Measurements from ENCODE around the gene RAB14.
"Not testable (repeated sequence)": the region's sequence is repeated elsewhere in the genome, so short reads cannot be mapped to it uniquely, and the experiment has no call there.

RAB14 gene

GRCh38 chr9:121189660-121190059 is 12.0 kb downstream of the RAB14 start:
- DNase-seq (ENCODE audit: low spot score) = no peak

- no peak for DNase-seq (ENCODE audit: low spot score)
Observed at GRCh38 chr9:121189006-121189405, 12.7 kb downstream of the RAB14 start.

DNA sequence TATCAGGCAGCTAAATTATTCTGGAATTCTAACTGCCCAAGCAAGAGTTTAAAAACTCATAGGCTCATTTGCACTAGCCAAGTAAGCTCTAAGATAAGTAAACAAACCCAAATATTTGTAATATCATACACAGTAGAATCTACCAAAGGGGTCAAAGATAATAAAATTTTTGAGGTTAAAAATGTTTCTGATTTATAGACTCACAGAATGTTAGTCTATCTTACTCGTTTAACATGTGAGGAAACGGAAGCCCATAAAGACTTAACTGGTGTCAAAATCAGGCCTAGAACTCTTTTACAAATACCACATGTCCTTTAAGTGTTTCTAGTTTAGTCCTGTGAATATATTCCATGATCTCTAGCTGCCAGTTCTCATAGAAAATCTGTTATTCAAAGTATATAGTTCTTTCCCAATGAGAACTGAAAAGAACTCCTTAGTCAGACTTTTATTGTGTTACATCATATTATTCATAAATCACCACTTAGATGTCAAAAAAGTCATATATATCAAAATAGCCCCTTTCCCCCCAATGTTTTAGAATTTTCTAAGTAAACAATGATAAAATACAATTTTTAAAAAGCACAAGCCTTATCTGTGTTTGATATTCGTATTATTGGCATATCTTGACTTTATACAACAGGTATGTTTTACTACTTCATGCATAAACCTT is 13.9 kb downstream of the RAB14 start:
- DNase-seq (ENCODE audit: low spot score) = no peak

DNA sequence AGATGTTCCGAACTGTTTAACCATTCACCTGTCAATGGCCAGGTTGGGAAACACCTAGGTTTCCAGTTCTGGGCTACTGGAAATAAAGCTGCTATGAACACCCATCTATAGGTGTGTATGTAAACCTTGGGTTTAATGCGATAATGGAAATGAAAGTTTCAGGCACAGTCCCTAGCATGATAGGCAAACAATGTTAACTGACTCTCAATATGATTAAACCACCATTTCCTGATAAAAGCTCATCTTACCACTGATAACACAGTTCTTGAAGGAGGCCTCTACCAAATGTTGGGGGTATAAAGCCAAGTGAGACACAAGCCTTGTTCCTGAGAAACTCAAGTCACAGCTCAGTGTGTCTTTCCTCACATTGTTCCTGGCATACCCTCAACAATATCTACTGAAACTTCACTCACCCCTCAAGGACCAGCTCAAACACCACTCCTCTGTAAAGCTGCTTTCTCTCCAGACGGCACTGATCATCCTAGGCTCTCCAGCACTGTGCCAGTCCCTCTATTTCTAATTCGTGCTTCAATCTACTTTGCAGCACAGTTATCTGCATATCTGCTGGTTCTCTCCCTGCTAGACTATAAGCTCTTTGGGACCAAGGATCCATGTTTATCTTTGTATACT is 15.8 kb downstream of the RAB14 start:
- peak; percentile 39 for DNase-seq (ENCODE audit: low spot score)

DNA sequence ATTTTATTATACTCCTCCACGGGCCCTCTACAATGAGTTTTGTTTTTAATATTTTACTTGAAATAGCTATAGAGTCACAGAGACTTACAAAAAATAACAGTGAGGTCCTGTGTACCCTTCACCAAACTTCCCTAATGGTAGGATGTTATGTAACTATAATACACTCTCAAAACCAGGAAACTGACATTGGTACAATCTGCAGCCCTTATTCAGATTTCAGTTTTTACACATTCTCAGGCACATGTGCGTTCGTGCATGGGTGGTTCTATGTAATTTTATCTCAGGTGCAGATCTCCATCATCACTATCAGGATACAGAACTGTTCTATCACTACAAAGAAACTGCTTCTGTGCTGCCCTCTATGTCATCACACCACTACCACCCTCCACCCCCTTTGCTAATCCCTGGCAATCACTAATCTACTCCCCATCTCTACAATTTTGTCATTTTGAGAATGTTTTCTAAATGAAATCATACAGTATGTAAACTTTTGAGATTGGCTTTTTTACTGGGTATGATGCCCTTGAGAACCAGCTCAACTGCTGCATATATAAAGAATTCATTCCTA is 16.4 kb downstream of the RAB14 start:
- peak; percentile 28 for DNase-seq (ENCODE audit: low spot score)

GRCh38 chr9:121184463-121184862 is 17.2 kb downstream of the RAB14 start:
- no peak for DNase-seq (ENCODE audit: low spot score)

- DNase-seq (ENCODE audit: low spot score) = no peak
Observed at GRCh38 chr9:121183666-121184423, 17.8 kb downstream of the RAB14 start.

DNA sequence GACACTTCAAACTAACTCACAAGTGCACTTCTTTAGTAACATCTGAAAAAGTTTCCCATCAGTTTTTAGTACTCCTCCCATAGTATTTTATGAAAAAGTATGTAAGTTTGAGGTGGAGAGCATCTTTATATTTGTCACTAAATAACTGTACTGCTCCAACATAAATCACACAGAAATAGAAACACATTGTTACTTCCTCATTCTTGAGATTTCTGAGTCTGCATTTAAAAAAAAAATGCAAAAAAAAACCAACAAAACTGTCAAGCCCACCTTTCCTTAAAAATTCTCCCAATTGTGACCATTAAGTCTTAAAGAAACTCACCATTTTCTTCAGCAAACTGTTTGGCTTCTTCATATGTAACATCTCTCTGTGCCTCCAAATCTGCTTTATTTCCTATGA is 18.7 kb downstream of the RAB14 start:
- DNase-seq (ENCODE audit: low spot score) = no peak

GRCh38 chr9:121182101-121182836 is 19.4 kb downstream of the RAB14 start:
- DNase-seq (ENCODE audit: low spot score) = no peak

DNA sequence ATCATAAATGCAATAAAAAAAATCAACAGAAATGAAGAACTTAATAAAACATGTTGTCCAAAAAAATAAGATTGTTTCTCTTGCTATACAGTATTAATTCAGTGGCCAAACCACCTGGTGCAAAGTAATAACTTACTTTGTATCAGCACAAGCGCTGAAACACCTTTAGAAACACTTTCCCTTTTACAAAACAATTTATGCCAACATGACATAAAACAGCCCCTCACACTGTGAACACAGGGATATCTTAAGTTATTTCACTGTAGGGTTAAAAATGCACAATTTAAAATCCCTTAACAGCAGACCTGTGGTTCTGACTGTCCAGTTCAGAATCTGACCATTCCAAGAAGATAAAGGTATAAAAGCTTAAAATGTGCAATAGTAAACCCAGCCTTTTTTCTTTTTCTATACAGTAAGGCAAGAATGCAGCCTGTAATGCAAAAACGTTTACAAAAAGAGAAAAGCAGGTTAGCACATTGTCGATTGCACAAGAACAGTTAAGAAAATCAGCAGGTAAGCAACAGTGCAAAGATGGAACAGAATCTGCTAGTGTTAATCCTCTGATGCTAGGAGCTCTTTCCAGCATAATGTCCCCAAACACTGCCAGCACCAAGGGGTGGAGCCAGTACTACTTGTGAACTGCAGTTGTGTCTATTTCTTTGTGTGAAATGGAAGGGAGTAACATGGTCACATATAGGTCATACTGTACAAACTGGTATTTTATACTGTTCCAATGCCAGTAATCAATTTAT is 21.6 kb downstream of the RAB14 start:
- no peak for DNase-seq (ENCODE audit: low spot score)

DNA sequence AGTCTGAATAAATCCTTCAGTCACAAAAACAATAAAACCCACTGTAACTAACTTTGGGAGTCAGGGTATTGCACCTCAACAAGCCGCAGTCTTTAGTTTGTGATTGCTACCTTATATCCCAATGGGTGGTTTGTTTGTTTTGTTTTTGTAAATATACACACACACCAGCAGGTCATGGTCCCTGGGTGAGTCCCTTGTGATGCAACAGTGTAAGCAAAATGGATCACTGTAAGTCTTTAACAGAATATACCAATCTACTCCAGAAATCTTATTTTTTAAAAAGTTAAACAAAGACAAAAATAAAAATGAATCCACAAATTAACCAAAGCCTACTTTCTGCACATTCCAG is 22.3 kb downstream of the RAB14 start:
- not testable (repeated sequence) for DNase-seq (ENCODE audit: low spot score)

DNA sequence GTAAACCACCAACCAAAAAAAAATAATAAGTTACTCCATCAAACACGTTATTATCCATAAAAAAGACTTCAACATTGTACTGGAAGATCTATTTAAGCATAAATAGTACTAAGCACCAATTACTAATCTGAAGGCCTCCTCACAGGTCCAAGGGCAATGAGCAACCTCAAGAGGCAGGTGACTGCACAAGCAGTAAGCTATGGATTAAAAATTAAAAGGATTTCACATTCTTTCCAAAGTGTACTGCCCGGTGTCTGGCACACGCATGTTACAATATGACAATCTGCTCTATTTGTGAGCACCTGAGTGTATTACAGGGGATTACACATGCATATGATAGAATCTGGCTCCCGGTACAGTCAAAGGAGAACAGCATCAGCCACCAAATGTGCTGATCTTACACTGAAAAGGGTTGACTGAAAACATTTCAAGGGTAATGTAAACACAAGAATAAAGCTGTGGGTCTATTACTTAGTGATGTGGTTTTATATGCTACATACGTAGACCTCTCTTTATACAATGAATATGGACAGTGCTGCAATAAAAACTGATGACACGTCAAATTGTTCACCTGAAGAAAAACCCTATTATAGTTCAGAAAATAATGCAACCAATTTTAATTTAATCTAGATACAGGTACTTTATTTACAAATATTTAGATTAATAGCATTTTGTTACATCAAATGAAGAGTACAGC is 22.8 kb downstream of the RAB14 start:
- DNase-seq (ENCODE audit: low spot score) = no peak

DNA sequence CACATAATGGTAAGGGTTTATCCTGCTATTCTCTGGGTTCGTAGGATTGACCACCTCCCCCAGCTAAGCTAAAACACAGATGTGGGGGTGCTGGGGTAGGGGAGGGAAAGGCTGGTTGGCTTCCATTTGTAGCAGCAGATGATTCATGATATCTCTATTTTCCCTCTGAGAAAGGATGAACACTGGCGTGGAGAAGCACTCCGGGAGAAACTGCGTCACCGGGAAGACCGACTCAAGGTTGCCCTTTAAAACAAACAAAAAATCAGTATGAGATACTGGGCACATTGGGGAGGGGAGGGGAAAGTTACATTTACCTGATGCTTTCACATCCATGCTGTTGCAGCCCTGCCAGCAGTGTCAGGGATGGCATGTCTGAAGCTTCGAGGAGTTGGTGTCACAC is 28.2 kb downstream of the RAB14 start:
- no peak for DNase-seq (ENCODE audit: low spot score)

GRCh38 chr9:121172726-121173487 is 28.8 kb downstream of the RAB14 start:
- no peak for DNase-seq (ENCODE audit: low spot score)

DNA sequence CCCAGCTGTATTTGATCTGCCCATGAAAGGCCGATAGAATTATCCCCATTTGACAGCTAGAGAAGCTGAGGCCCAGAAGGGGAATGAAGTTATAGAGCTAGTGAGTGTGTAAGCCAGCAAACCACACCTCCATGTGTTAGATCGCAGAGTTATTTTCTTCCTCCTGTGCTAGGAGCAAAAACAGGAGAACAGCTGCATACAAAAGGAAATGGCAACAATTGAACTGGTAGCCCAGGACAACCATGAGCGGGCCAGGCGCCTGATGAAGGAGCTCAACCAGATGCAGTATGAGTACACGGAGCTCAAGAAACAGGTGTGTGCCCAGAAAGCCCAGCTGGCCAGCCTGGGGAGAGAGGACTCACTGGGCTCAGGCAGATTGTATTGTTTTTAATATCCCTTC is 30.4 kb downstream of the RAB14 start:
- no peak for DNase-seq (ENCODE audit: low spot score)

GRCh38 chr9:121169094-121169601 is 32.5 kb downstream of the RAB14 start:
- DNase-seq (ENCODE audit: low spot score) = no peak

DNA sequence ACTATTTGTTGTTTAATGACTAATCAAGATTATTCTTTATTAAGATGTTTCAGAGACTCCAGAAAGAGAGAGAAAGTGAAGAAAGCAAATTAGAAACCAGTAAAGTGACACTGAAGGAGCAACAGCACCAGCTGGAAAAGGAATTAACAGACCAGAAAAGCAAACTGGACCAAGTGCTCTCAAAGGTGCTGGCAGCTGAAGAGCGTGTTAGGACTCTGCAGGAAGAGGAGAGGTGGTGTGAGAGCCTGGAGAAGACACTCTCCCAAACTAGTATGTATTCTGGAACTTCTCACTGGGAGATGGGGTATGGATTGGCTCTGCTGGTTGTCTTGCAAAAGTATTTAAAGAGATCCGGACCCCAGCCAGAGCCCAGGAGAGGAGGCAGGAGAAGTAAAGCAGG is 33.6 kb downstream of the RAB14 start:
- no peak for DNase-seq (ENCODE audit: low spot score)

GRCh38 chr9:121160025-121160424 is 41.6 kb downstream of the RAB14 start:
- no peak for DNase-seq (ENCODE audit: low spot score)

DNA sequence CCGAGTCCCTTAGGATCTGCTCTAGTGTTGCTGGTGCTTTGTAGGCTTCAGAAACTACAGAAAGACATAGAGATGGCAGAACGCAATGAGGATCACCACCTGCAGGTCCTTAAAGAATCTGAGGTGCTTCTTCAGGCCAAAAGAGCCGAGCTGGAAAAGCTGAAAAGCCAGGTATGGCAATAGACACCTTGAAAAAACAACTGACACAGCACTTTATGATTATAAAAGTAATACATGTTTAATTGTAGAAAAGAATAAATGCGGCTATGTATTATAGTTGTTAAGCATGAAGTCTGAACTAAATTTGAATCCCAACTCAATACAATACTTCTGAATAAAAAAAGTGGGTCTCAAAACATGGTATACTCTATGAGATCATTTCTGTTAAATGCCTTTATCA is 43.7 kb downstream of the RAB14 start:
- no peak for DNase-seq (ENCODE audit: low spot score)

DNA sequence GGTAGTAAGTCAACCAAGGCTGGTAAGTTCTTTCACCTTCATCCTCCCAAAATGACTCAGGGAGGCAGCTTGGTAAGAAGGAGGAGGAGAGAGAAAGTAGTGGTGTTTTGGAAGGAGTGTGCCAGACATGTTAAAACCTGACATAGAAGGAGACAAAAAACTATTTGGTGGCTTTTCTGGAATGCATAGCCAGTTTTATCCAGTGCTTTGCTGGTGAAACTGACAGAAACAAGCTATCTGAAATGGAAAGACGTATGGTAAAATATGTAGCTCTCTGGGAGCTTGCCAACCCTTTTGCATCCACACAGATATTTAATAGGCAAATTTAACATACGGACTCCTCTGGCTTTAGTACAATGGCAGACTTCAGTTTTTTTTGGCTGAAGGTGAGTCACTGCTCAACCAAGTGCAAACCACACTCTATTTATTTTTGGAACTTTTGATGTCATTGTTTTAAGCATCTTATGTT is 45.4 kb downstream of the RAB14 start:
- peak; percentile 56 for DNase-seq (ENCODE audit: low spot score)

Data from activated CD4-positive, alpha-beta T cell treated with anti-CD3 and anti-CD28 coated beads, Interleukin-2, Interleukin-4, amounts not matched to agents 100 ng/mL and 50 ng/mL, durations not matched to agents 16 hours and 8 hours (primary cell).